ENCODE measurements around the gene NELL1.

Gene NELL1

DNA sequence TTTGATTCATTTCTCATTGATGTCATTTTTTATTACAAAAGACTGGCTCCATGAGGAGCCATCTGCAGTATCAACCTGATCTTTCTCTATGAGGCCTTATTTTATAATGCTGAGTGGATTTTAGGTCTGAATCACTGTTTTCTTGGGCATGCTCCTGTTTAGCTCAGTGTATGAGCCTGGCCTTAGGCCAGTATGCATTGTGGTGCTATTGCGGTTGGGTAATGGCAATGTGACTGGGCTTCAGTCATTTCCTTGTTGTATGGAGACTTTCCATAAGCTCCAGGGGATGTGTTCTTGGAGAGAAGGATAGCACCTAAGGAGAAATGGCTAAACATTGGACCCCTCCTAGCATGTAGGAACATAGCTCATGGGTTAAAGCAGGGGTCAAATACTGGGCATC, 293.2 kb downstream of the NELL1 start:
- no peak for TF ChIP-seq FOXP2 (optimal IDR thresholded peaks at IDR 0.05; ENCODE audit: borderline replicate concordance, extremely low read depth, extremely low read length, insufficient read depth)
- TF ChIP-seq, protein P1, sequence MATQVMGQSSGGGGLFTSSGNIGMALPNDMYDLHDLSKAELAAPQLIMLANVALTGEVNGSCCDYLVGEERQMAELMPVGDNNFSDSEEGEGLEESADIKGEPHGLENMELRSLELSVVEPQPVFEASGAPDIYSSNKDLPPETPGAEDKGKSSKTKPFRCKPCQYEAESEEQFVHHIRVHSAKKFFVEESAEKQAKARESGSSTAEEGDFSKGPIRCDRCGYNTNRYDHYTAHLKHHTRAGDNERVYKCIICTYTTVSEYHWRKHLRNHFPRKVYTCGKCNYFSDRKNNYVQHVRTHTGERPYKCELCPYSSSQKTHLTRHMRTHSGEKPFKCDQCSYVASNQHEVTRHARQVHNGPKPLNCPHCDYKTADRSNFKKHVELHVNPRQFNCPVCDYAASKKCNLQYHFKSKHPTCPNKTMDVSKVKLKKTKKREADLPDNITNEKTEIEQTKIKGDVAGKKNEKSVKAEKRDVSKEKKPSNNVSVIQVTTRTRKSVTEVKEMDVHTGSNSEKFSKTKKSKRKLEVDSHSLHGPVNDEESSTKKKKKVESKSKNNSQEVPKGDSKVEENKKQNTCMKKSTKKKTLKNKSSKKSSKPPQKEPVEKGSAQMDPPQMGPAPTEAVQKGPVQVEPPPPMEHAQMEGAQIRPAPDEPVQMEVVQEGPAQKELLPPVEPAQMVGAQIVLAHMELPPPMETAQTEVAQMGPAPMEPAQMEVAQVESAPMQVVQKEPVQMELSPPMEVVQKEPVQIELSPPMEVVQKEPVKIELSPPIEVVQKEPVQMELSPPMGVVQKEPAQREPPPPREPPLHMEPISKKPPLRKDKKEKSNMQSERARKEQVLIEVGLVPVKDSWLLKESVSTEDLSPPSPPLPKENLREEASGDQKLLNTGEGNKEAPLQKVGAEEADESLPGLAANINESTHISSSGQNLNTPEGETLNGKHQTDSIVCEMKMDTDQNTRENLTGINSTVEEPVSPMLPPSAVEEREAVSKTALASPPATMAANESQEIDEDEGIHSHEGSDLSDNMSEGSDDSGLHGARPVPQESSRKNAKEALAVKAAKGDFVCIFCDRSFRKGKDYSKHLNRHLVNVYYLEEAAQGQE (IDR thresholded peaks at IDR 0.05; ENCODE audit: insufficient read depth in 1 of 2, low read depth in 2 of 2, low read length in 2 of 2), result no peak
- TF ChIP-seq POLR2AphosphoS5 (IDR thresholded peaks at IDR 0.05; ENCODE audit: low read depth, low read length), result no peak
- no peak for TF ChIP-seq SIN3A (IDR thresholded peaks at IDR 0.05; ENCODE audit: borderline replicate concordance, insufficient read depth, low read length)
- no peak for TF ChIP-seq TAF1 (IDR thresholded peaks at IDR 0.05; ENCODE audit: borderline replicate concordance, insufficient read depth, low read length)

DNA sequence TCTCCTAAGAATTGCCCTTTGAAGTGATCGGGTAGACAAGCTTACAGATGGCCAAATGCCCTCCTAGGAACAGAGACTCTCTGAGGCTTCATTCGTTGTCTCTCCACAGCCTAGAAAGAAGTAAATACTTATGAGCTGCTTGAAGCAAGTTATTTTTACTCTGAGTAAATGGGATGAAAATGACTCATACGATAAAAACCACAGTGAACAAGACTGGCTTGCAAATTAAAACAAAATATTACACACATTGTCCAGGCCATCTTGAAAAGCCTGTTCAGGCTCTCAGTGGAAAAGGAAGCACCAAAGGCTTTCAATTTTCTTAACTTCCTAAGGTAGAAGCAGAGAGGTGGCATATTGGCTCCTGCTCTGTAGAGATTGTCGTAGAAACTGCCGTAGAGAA, 294.2 kb downstream of the NELL1 start:
- TF ChIP-seq FOXP2 (optimal IDR thresholded peaks at IDR 0.05; ENCODE audit: borderline replicate concordance, extremely low read depth, extremely low read length, insufficient read depth), result no peak
- no peak for TF ChIP-seq TAF1 (IDR thresholded peaks at IDR 0.05; ENCODE audit: borderline replicate concordance, insufficient read depth, low read length)
- TF ChIP-seq, protein P1 (IDR thresholded peaks at IDR 0.05; ENCODE audit: insufficient read depth in 1 of 2, low read depth in 2 of 2, low read length in 2 of 2), result no peak
- TF ChIP-seq SIN3A (IDR thresholded peaks at IDR 0.05; ENCODE audit: borderline replicate concordance, insufficient read depth, low read length), result no peak
- no peak for TF ChIP-seq POLR2AphosphoS5 (IDR thresholded peaks at IDR 0.05; ENCODE audit: low read depth, low read length)

DNA sequence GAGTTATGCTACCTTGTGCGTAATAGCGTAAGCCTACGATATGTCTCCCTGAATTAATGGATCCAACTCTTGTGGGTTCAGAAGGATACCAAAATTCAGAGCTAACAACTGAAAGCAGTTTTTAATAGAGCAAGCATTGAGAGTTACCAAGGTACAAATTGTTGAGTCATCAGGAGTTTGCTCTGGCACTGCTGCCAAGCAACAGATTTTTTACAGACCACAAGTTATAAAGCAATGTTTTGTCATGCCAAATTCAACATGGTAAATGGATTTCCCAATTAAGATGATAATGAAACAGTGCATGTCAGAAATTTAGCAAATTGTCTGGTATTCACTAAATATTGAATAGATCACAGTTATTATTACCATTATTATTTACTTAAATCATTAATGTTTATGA, 295.6 kb downstream of the NELL1 start:
- TF ChIP-seq TAF1 (IDR thresholded peaks at IDR 0.05; ENCODE audit: borderline replicate concordance, insufficient read depth, low read length), result no peak
- no peak for TF ChIP-seq POLR2AphosphoS5 (IDR thresholded peaks at IDR 0.05; ENCODE audit: low read depth, low read length)

DNA sequence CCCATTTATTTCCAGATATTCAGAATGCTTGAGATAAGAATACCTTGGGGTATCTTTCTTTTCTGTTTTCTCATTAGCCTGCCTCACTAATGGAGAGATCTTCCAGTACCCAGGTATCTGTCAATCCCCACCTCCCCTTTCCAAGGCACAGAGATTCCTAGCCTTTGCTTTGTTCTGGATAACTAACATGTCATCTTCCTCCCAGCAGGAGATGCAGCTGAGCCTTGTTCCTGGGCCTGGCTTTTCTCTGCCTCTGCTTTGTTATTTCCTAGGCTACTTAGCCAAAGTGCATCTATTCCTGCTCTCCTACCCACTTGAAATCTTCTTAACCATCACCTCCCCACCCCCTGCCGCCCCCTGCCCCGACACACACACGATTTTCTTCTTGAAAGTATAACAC, 297.1 kb downstream of the NELL1 start:
- TF ChIP-seq SIN3A (IDR thresholded peaks at IDR 0.05; ENCODE audit: borderline replicate concordance, insufficient read depth, low read length), result no peak
- no peak for TF ChIP-seq FOXP2 (optimal IDR thresholded peaks at IDR 0.05; ENCODE audit: borderline replicate concordance, extremely low read depth, extremely low read length, insufficient read depth)

DNA sequence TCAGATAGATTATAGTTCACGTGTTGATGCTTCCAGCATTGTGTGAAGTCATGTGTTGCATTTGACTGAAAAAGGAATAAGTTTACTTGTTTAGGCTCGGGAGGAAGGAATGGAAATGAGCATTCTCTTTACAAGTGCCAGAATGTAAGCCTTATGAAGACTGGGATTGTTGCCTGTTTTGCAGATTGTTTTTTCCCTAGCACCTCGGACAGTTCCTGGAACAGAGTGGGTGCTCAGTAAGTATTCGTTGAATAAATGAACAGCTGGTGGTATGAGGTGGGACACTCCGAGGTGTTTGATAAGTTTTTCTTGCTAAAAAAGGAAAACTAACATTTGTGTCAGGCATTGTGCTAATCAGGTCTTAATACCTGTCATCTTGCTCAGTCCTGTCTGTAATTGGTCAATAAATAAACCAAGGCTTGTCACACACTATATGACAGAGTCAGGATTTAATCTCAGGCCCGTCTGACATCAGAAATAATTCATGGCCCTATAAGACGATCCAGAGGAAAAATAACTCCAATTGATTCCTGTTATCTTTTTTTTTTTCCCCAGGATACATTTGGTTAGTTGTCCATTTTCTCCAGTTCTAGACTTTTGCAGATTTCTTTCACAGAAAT, 304.7 kb downstream of the NELL1 start:
- TF ChIP-seq, protein P1 (IDR thresholded peaks at IDR 0.05; ENCODE audit: insufficient read depth in 1 of 2, low read depth in 2 of 2, low read length in 2 of 2), result peak; percentile 49 to 91; a peak in 3 of 4 replicates
- TF ChIP-seq TAF1 (IDR thresholded peaks at IDR 0.05; ENCODE audit: borderline replicate concordance, insufficient read depth, low read length), result no peak

DNA sequence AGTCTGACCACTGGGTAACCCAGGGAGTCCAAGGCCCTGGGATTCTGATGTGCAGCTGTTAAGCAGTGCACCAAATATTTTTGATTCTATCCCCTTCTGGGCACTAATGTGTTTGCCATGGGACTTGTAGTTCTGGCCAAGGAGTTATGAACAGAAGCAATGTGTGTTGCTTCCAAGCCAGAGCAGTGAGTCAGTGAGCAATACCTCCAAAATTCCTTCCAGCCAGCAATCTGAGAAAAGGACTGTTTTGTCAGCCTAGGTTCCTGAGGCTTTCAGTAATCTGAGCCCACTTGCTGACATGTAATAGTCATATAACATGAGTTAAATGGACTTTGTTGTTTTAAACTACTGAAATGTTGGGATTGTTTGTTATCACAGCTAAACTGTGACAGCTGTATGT, 311.4 kb downstream of the NELL1 start:
- no peak for TF ChIP-seq TAF1 (IDR thresholded peaks at IDR 0.05; ENCODE audit: borderline replicate concordance, insufficient read depth, low read length)
- no peak for TF ChIP-seq FOXP2 (optimal IDR thresholded peaks at IDR 0.05; ENCODE audit: borderline replicate concordance, extremely low read depth, extremely low read length, insufficient read depth)
- TF ChIP-seq, protein P1 (IDR thresholded peaks at IDR 0.05; ENCODE audit: insufficient read depth in 1 of 2, low read depth in 2 of 2, low read length in 2 of 2), result no peak
- no peak for TF ChIP-seq SIN3A (IDR thresholded peaks at IDR 0.05; ENCODE audit: borderline replicate concordance, insufficient read depth, low read length)
- TF ChIP-seq POLR2AphosphoS5 (IDR thresholded peaks at IDR 0.05; ENCODE audit: low read depth, low read length), result no peak
